ENCODE measurements around the gene RHOC. TPM values are rescaled to one million over a fixed set of nuclear protein-coding genes. Genes with fewer than 3 reads are reported as not detected.

RHOC gene
- total RNA-seq, 1 experiment from 2014 or later: 197 TPM

- Histone ChIP-seq H3K4me1 (ENCODE audit: control insufficient read depth, insufficient read depth, low read length) (no peaks in the 10 kb centered on the region; the same call in 1 of the 2 replicates), H3K27ac (ENCODE audit: low read length) (no peak overlapping the region), H3K9me3 (ENCODE audit: control insufficient read depth, insufficient read depth, low read depth, low read length) (no peaks in the 10 kb centered on the region), H3K36me3 (ENCODE audit: control insufficient read depth, insufficient read depth, low read length) (no peaks in the 10 kb centered on the region), H3K27me3 (ENCODE audit: control insufficient read depth, insufficient read depth, low read length) (no peaks in the 10 kb centered on the region), H3K4me3 (ENCODE audit: low read depth in 2 of 2, low read length in 2 of 2) (peak overlapping the region; percentile 53)
- DNase-seq (ENCODE audit: low read depth, low spot score) (no peak), ATAC-seq (peak; percentile 49)
- TF ChIP-seq TCF7L2 (IDR thresholded peaks at IDR 0.05; ENCODE audit: low read depth, low read length) (no peak), CTCF (IDR thresholded peaks at IDR 0.05) (peak; percentile 34), REST (IDR thresholded peaks at IDR 0.05; ENCODE audit: insufficient read depth in 1 of 2, low read depth in 2 of 2, low read length in 1 of 2) (no peak), SIN3A (IDR thresholded peaks at IDR 0.05; ENCODE audit: borderline replicate concordance, insufficient read depth, low read depth, low read length) (no peak), POLR2AphosphoS5 (IDR thresholded peaks at IDR 0.05; ENCODE audit: low read depth, low read length) (no peak)
- POLR2A ChIA-PET: no interaction called here
- in situ Hi-C loops (cut with HindIII; ENCODE audit: low pct_unique_long_range_greater_than_20kb, low sequenced_read_pairs): no loop called here
- CTCF ChIA-PET: interaction anchor here (0.5 to 3.2 kb wide), 5 partner anchors 90 to 1784 kb away, joined by 3 to 39 read pairs (median 5); partner anchors contain the start of gene LRIG2
- BruUV-seq (replicated peaks): no TSS peak
- intact Hi-C loops (cut with micrococcal nuclease; ENCODE audit: unreplicated experiment): loop anchor here (5.0 kb wide), 1 partner anchor 328 kb away; no protein-coding TSS in a partner anchor
Measured at GRCh38 chr1:112714313-112715263, 7.7 kb upstream of the RHOC start.

GRCh38 chr1:112713466-112714312 is 6.8 kb upstream of the RHOC start:
- ATAC-seq: no peak
- POLR2A ChIA-PET: interaction anchor here (0.6 kb wide), 1 partner anchor 49 kb away, joined by 3 read pairs; no protein-coding TSS in a partner anchor
- H3K36me3 ChIP-seq (ENCODE audit: control insufficient read depth, insufficient read depth, low read length): no peaks in the 10 kb centered on the region
- CTCF ChIA-PET: interaction anchor here (0.5 kb wide), 2 partner anchors 9 to 1785 kb away, joined by 3 to 5 read pairs; no protein-coding TSS in a partner anchor
- in situ Hi-C loops (cut with HindIII; ENCODE audit: low pct_unique_long_range_greater_than_20kb, low sequenced_read_pairs): no loop called here
- intact Hi-C loops (cut with micrococcal nuclease; ENCODE audit: unreplicated experiment): no loop called here
- no peaks in the 10 kb centered on the region for H3K9me3 ChIP-seq (ENCODE audit: control insufficient read depth, insufficient read depth, low read depth, low read length)
- TF ChIP-seq SIN3A (IDR thresholded peaks at IDR 0.05; ENCODE audit: borderline replicate concordance, insufficient read depth, low read depth, low read length): no peak
- no peak for TF ChIP-seq CTCF (IDR thresholded peaks at IDR 0.05)
- no peak for TF ChIP-seq REST (IDR thresholded peaks at IDR 0.05; ENCODE audit: insufficient read depth in 1 of 2, low read depth in 2 of 2, low read length in 1 of 2)
- TF ChIP-seq TCF7L2 (IDR thresholded peaks at IDR 0.05; ENCODE audit: low read depth, low read length): no peak
- no peak for TF ChIP-seq POLR2AphosphoS5 (IDR thresholded peaks at IDR 0.05; ENCODE audit: low read depth, low read length)
- H3K4me1 ChIP-seq (ENCODE audit: control insufficient read depth, insufficient read depth, low read length): no peaks in the 10 kb centered on the region; the same call in 1 of the 2 replicates
- BruUV-seq (replicated peaks): no TSS peak
- no peaks in the 10 kb centered on the region for H3K27me3 ChIP-seq (ENCODE audit: control insufficient read depth, insufficient read depth, low read length)
- no peak overlapping the region for H3K27ac ChIP-seq (ENCODE audit: low read length)
- no peak for DNase-seq (ENCODE audit: low read depth, low spot score)
- H3K4me3 ChIP-seq (ENCODE audit: low read depth in 2 of 2, low read length in 2 of 2): peak overlapping the region; percentile 53

Data from Panc1 (cell line).